ENCODE measurements around the gene RPS6KA1.
"Not testable (repeated sequence)": the region's sequence is repeated elsewhere in the genome, so short reads cannot be mapped to it uniquely, and the experiment has no call there.

GRCh38 chr1:26584588-26584987, 55.0 kb downstream of the RPS6KA1 start:
- TF ChIP-seq REST (IDR thresholded peaks at IDR 0.05; ENCODE audit: borderline replicate concordance in 1 of 2, low read depth in 1 of 2, low read length in 2 of 2); SALL1 (CRISPR knock-in tag; IDR thresholded peaks at IDR 0.05); NR2F6 (IDR thresholded peaks at IDR 0.05); NR2F6 (CRISPR knock-in tag; IDR thresholded peaks at IDR 0.05); NFRKB (IDR thresholded peaks at IDR 0.05); ZNF747 (CRISPR knock-in tag; IDR thresholded peaks at IDR 0.05; ENCODE audit: borderline replicate concordance): not testable (repeated sequence)
- TF ChIP-seq, protein P1, sequence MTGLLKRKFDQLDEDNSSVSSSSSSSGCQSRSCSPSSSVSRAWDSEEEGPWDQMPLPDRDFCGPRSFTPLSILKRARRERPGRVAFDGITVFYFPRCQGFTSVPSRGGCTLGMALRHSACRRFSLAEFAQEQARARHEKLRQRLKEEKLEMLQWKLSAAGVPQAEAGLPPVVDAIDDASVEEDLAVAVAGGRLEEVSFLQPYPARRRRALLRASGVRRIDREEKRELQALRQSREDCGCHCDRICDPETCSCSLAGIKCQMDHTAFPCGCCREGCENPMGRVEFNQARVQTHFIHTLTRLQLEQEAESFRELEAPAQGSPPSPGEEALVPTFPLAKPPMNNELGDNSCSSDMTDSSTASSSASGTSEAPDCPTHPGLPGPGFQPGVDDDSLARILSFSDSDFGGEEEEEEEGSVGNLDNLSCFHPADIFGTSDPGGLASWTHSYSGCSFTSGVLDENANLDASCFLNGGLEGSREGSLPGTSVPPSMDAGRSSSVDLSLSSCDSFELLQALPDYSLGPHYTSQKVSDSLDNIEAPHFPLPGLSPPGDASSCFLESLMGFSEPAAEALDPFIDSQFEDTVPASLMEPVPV (CRISPR knock-in tag; IDR thresholded peaks at IDR 0.05) = not testable (repeated sequence)
- TF ChIP-seq, protein P2, sequence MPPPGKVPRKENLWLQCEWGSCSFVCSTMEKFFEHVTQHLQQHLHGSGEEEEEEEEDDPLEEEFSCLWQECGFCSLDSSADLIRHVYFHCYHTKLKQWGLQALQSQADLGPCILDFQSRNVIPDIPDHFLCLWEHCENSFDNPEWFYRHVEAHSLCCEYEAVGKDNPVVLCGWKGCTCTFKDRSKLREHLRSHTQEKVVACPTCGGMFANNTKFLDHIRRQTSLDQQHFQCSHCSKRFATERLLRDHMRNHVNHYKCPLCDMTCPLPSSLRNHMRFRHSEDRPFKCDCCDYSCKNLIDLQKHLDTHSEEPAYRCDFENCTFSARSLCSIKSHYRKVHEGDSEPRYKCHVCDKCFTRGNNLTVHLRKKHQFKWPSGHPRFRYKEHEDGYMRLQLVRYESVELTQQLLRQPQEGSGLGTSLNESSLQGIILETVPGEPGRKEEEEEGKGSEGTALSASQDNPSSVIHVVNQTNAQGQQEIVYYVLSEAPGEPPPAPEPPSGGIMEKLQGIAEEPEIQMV (CRISPR knock-in tag; IDR thresholded peaks at IDR 0.05; ENCODE audit: low read depth) = not testable (repeated sequence)
